B cell (primary cell): ENCODE measurements around the gene KLHDC8B. TPM values are rescaled to one million over a fixed set of nuclear protein-coding genes. Genes with fewer than 3 reads are reported as not detected.

Experiments used
- ATAC-seq: fragments of 200-7000 bp; cut with Tn5 transposase; one replicate; pipeline ENCODE4 v1.10.0; 2021; ENCODE audit warnings: low read depth, mild to moderate bottlenecking, moderate number of reproducible peaks, moderate library complexity
- CTCF ChIA-PET: fragments of 350-600 bp; sonication (Branson Sonifier 250); formaldehyde crosslinking; loops from one replicate; lab custom pipeline; 2021; ENCODE audit warnings: antibody characterized with exemption, inconsistent platforms; lab: Charles Lee
- POLR2A ChIA-PET: fragments of 350-600 bp; sonication (Branson Sonifier 250); formaldehyde crosslinking; loops from one replicate; lab custom pipeline; 2021; ENCODE audit warnings: antibody characterized with exemption; lab: Charles Lee
- DNase-seq: peaks from one replicate; pipeline ENCODE4 v3.0.0; 2013
- H2AFZ ChIP-seq: 2 replicates; pipeline ENCODE4 v1.6.1; 2012; ENCODE audit warnings: mild to moderate bottlenecking, low read depth, low read length; ENCODE audit not compliant: insufficient read depth, poor library complexity, severe bottlenecking
- H3K27ac ChIP-seq, 2 donors: 1 replicate in 1 of 2; 2 replicates in 1 of 2; pipeline ENCODE4 v1.5.1; 2012 to 2013; ENCODE audit warnings: low read length in 2 of 2, mild to moderate bottlenecking in 2 of 2, moderate library complexity in 1 of 2
- H3K27me3 ChIP-seq, 4 experiments: fragments of 200-600 bp in 1 of 4; sonication (generic) in 1 of 4; replicated peaks in 1 of 4; 1 replicate in 2 of 4; 2 replicates in 2 of 4; pipeline versions ENCODE4 v1.6.1 to v1.7.0; 2013 to 2016; ENCODE audit warnings: low read length in 3 of 4, mild to moderate bottlenecking in 2 of 4, mixed read lengths in 1 of 4, moderate library complexity in 1 of 4; ENCODE audit not compliant: insufficient read depth in 4 of 4, control insufficient read depth in 3 of 4; ENCODE audit errors: control extremely low read depth in 1 of 4
- H3K36me3 ChIP-seq, 2 experiments: replicated peaks in 1 of 2; 1 replicate in 1 of 2; 2 replicates in 1 of 2; pipeline versions ENCODE4 v1.6.1 to v1.7.1; 2013; ENCODE audit warnings: low read length in 1 of 2; ENCODE audit not compliant: insufficient read depth in 2 of 2, control insufficient read depth in 1 of 2; ENCODE audit errors: control extremely low read depth in 1 of 2, extremely low read depth in 1 of 2
- H3K4me1 ChIP-seq, 2 donors: fragments of 200-600 bp in 1 of 2; sonication (generic) in 1 of 2; 1 replicate in 1 of 2; 2 replicates in 1 of 2; pipeline versions ENCODE4 v1.5.1 to v1.6.1; 2013 to 2017; ENCODE audit warnings: low read length in 2 of 2; ENCODE audit not compliant: control insufficient read depth in 2 of 2, insufficient read depth in 2 of 2
- H3K4me2 ChIP-seq: replicated peaks from 2 replicates; pipeline ENCODE3; 2012; ENCODE audit warnings: mild to moderate bottlenecking, low read depth, low read length; ENCODE audit not compliant: poor library complexity, severe bottlenecking
- H3K4me3 ChIP-seq, 5 experiments: fragments of 200-600 bp in 1 of 5; sonication (generic) in 1 of 5; 1 replicate in 3 of 5; 2 replicates in 2 of 5; pipeline versions ENCODE4 v1.5.1 to v1.7.0; 2011 to 2016; ENCODE audit warnings: low read length in 4 of 5, mild to moderate bottlenecking in 4 of 5, low read depth in 2 of 5, control low read depth in 1 of 5, moderate library complexity in 1 of 5; ENCODE audit not compliant: insufficient read depth in 1 of 5; ENCODE audit errors: control extremely low read depth in 1 of 5, extremely low read depth in 1 of 5
- H3K79me2 ChIP-seq: fragments of 200-600 bp; sonication (generic); one replicate; pipeline ENCODE4 v1.6.0; 2016; ENCODE audit warnings: low read length; ENCODE audit not compliant: control insufficient read depth, insufficient read depth
- H3K9ac ChIP-seq: fragments of 200-600 bp; sonication (generic); 2 replicates; pipeline ENCODE4 v1.6.1; 2017; ENCODE audit warnings: mild to moderate bottlenecking, low read length, moderate library complexity
- H3K9me3 ChIP-seq, 3 donors: one replicate each; pipeline versions ENCODE4 v1.6.1 to v1.7.1; 2013; ENCODE audit warnings: low read length in 2 of 3; ENCODE audit not compliant: control insufficient read depth in 2 of 3, insufficient read depth in 1 of 3; ENCODE audit errors: control extremely low read depth in 1 of 3
- H4K20me1 ChIP-seq: 2 replicates; pipeline ENCODE4 v1.6.0; 2012; ENCODE audit warnings: mild to moderate bottlenecking, low read length; ENCODE audit not compliant: insufficient read depth, control insufficient read depth, poor library complexity, severe bottlenecking
- H3K27ac Mint-ChIP-seq: one replicate; pipeline ENCODE4 v1.8.0; 2021; ENCODE audit warnings: mixed read lengths
- H3K27me3 Mint-ChIP-seq: one replicate; pipeline ENCODE4 v1.8.0; 2021; ENCODE audit warnings: mixed read lengths
- H3K4me1 Mint-ChIP-seq: one replicate; pipeline ENCODE4 v1.8.0; 2021; ENCODE audit warnings: mixed read lengths
- H3K4me3 Mint-ChIP-seq: one replicate; pipeline ENCODE4 v1.8.0; 2021; ENCODE audit warnings: mixed read lengths
- H3K9me3 Mint-ChIP-seq: one replicate; pipeline ENCODE4 v1.8.0; 2022; ENCODE audit warnings: mixed read lengths; ENCODE audit not compliant: insufficient read depth
- CTCF ChIP-seq: fragments of 200-600 bp; IDR thresholded peaks from one replicate; pipeline ENCODE4 v1.8.0; 2022; ENCODE audit warnings: antibody characterized with exemption, mild to moderate bottlenecking
- EZH2 ChIP-seq: IDR thresholded peaks from 2 replicates; pipeline ENCODE4 v1.6.1; 2012; ENCODE audit warnings: borderline replicate concordance, low read depth, mild to moderate bottlenecking, moderate library complexity, low read length; ENCODE audit not compliant: insufficient read depth, poor library complexity, severe bottlenecking
- WGBS: methylation state at CpG from one replicate; pipeline ENCODE4 v1.1.5; 2013; ENCODE audit warnings: missing lambda C conversion rate; ENCODE audit not compliant: insufficient coverage; 5-methylcytosine and 5-hydroxymethylcytosine counted together
- intact Hi-C: fragments of 100-400 bp; cut with micrococcal nuclease; formaldehyde crosslinking; loops from one replicate; pipeline ENCODE4 v1.10.0; 2022
- polyA plus RNA-seq: library from polyadenylated mRNA; depleted of rRNA; stranded (reverse); fragments of >200 nt; gene quantifications from 2 replicates; pipeline ENCODE4 v1.2.3, GENCODE V29; 2012
- total RNA-seq, 2 donors: library from RNA; stranded (reverse); fragments of 120-200 nt in 1 of 2; gene quantifications; 1 replicate in 1 of 2; 2 replicates in 1 of 2; pipeline versions ENCODE4 v1.2.3 to v1.2.4, GENCODE V29; 2013 to 2022

Gene KLHDC8B
- total and polyA plus RNA-seq, 2 donors (not counting 1 experiment from before 2014, with no cell fraction given), result 0.43 to 3.6 TPM

GRCh38 chr3:49164983-49165720 lies 6.2 kb upstream of the KLHDC8B start:
- H3K4me3 Mint-ChIP-seq, result peak overlapping the region; percentile 87
- intact Hi-C loops, result no loop called here
- 46% methylated on average over 5 of the region's 6 CpGs for WGBS

More at GRCh38 chr3:49164983-49165720, 6.2 kb upstream of the KLHDC8B start:
- peaks cover 25% of the 10 kb centered on the region for H3K79me2 ChIP-seq
- peak overlapping the region; percentile 98 for H3K4me2 ChIP-seq
- Mint-ChIP-seq H3K4me1 (peaks cover 24% of the 10 kb centered on the region), H3K27me3 (peaks cover 7% of the 10 kb centered on the region), H3K9me3 (no peaks in the 10 kb centered on the region), H3K27ac (peak overlapping the region; percentile 86)
- ATAC-seq, result no peak
- POLR2A ChIA-PET, result interaction anchor here (0.5 to 2.2 kb wide), 3 partner anchors 28 to 71 kb away, joined by 4 to 6 read pairs (median 5); partner anchors contain the start of genes QRICH1 and USP19
- H4K20me1 ChIP-seq, result peaks cover 10% of the 10 kb centered on the region
- H3K27me3 ChIP-seq, result peaks cover 0 to 7% (median 1%) of the 10 kb centered on the region in 4 experiments
- CTCF ChIA-PET, result interaction anchor here (0.9 to 1.5 kb wide), 5 partner anchors 8 to 264 kb away, joined by 3 to 7 read pairs (median 3); partner anchors contain the start of gene NICN1
- H3K9me3 ChIP-seq, result peaks cover 0 to 12% (median 4%) of the 10 kb centered on the region in 3 donors
- H3K4me3 ChIP-seq, result peak overlapping the region; percentile 55 to 97 (median 82)
- peak overlapping the region in 1 of 2 donors; percentile 71 for H3K27ac ChIP-seq
- H2AFZ ChIP-seq, result peak overlapping the region; percentile 91
- peaks cover 3 to 22% of the 10 kb centered on the region in 2 experiments for H3K36me3 ChIP-seq
- H3K9ac ChIP-seq, result peak overlapping the region; percentile 91
- no peak for DNase-seq
- peaks cover 19 to 24% of the 10 kb centered on the region in 2 donors for H3K4me1 ChIP-seq
- TF ChIP-seq CTCF (no peak), EZH2 (no peak)
